ENCODE results near the gene RBM20.

DNA sequence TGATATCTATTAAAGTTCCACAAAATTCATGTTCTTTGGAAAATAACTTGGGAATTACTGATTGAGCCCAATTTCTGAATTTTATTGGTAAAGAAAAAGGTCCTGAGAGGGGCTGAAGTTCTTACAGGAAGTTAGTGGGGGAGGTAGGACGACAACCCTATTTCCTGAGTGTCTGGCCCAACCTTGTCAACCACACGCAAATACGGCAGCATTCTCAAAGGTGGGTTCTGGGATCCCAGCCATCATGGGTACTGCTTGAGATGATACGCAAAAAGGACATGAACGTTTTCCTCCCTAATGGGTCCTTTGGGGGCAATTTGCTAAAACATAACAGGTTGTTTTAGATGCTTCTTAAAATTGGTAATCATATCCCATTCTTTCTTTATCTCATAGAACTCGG lies 224.8 kb downstream of the RBM20 start:
- TF ChIP-seq, protein P1, sequence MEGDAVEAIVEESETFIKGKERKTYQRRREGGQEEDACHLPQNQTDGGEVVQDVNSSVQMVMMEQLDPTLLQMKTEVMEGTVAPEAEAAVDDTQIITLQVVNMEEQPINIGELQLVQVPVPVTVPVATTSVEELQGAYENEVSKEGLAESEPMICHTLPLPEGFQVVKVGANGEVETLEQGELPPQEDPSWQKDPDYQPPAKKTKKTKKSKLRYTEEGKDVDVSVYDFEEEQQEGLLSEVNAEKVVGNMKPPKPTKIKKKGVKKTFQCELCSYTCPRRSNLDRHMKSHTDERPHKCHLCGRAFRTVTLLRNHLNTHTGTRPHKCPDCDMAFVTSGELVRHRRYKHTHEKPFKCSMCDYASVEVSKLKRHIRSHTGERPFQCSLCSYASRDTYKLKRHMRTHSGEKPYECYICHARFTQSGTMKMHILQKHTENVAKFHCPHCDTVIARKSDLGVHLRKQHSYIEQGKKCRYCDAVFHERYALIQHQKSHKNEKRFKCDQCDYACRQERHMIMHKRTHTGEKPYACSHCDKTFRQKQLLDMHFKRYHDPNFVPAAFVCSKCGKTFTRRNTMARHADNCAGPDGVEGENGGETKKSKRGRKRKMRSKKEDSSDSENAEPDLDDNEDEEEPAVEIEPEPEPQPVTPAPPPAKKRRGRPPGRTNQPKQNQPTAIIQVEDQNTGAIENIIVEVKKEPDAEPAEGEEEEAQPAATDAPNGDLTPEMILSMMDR (optimal IDR thresholded peaks at IDR 0.05 in 1 of 3, IDR thresholded peaks at IDR 0.05 in 1 of 3, conservative IDR thresholded peaks at IDR 0.05 in 1 of 3; ENCODE audit: extremely low read depth in 1 of 3, insufficient read depth in 2 of 3, low read length in 3 of 3) = no peak
- no peak for TF ChIP-seq EZH2 (IDR thresholded peaks at IDR 0.05; ENCODE audit: low read length)

Measured in keratinocyte (primary cell).